ENCODE data around the gene NUP210.

NUP210 gene

GRCh38 chr3:13419505-13420044 is 547 bp downstream of the NUP210 start:
- TF ChIP-seq, protein P1, sequence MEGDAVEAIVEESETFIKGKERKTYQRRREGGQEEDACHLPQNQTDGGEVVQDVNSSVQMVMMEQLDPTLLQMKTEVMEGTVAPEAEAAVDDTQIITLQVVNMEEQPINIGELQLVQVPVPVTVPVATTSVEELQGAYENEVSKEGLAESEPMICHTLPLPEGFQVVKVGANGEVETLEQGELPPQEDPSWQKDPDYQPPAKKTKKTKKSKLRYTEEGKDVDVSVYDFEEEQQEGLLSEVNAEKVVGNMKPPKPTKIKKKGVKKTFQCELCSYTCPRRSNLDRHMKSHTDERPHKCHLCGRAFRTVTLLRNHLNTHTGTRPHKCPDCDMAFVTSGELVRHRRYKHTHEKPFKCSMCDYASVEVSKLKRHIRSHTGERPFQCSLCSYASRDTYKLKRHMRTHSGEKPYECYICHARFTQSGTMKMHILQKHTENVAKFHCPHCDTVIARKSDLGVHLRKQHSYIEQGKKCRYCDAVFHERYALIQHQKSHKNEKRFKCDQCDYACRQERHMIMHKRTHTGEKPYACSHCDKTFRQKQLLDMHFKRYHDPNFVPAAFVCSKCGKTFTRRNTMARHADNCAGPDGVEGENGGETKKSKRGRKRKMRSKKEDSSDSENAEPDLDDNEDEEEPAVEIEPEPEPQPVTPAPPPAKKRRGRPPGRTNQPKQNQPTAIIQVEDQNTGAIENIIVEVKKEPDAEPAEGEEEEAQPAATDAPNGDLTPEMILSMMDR (IDR thresholded peaks at IDR 0.05; ENCODE audit: low read depth, low read length): no peak
- no peak overlapping the region for H3K4me3 ChIP-seq (replicated peaks in 1 of 2; ENCODE audit: low read depth in 2 of 2, low read length in 2 of 2)
- DNase-seq (ENCODE audit: low read depth in 2 of 2): no peak

- DNase-seq (ENCODE audit: low read depth in 2 of 2): no peak
- no peak overlapping the region for H3K4me3 ChIP-seq (replicated peaks in 1 of 2; ENCODE audit: low read depth in 2 of 2, low read length in 2 of 2)
- TF ChIP-seq, protein P1 (IDR thresholded peaks at IDR 0.05; ENCODE audit: low read depth, low read length): no peak
These were observed 2.8 kb downstream of the NUP210 start for GRCh38 chr3:13417166-13417947.

GRCh38 chr3:13415997-13416793 is 3.9 kb downstream of the NUP210 start:
- DNase-seq (ENCODE audit: low read depth in 2 of 2): no peak
- no peak overlapping the region for H3K4me3 ChIP-seq (replicated peaks in 1 of 2; ENCODE audit: low read depth in 2 of 2, low read length in 2 of 2)

DNA sequence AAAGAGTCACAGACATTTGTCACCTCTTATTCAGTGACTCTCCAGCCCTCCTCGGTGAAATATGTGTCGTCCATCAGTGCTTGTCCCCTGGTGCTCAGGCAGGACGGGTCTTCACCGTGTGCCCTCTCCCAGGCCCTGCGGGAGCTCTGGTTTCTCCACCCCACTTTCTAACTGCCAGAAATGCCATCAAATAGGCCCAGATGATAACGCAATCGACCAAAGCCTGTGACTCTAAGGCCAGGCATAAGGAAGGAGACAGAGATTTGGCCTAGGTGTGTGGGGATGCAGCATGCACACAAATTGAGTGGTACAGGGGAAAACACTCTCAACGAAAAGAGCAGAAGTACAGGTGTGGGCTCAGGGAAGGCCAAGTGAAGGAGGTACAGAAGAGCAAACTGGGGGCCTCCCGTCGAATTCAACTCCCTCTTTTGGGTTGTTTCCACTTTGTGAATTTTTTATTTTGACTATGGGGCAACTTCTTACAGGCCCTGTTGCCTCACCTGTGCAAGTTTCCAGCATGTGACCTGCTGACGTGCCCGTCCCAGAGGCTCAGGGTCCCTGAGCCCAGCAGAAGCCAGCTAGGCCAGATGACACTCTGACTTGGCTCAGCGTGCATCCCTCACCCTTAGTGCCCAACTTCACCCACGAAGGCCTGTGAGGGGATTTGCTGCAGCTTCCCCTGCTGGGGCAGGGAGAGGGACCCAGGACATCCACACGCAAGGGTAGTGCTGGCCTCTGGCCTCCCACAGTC is 4.7 kb downstream of the NUP210 start:
- no peak overlapping the region for H3K4me3 ChIP-seq (replicated peaks in 1 of 2; ENCODE audit: low read depth in 2 of 2, low read length in 2 of 2)
- no peak for DNase-seq (ENCODE audit: low read depth in 2 of 2)
- TF ChIP-seq, protein P1 (IDR thresholded peaks at IDR 0.05; ENCODE audit: low read depth, low read length): no peak

More at GRCh38 chr3:13415997-13416793, 3.9 kb downstream of the NUP210 start:
- TF ChIP-seq, protein P1 (IDR thresholded peaks at IDR 0.05; ENCODE audit: low read depth, low read length): no peak

GRCh38 chr3:13414040-13414729 is 5.9 kb downstream of the NUP210 start:
- TF ChIP-seq, protein P1 (IDR thresholded peaks at IDR 0.05; ENCODE audit: low read depth, low read length): no peak
- no peak for DNase-seq (ENCODE audit: low read depth in 2 of 2)
- H3K4me3 ChIP-seq (replicated peaks in 1 of 2; ENCODE audit: low read depth in 2 of 2, low read length in 2 of 2): no peak overlapping the region

Measured in cardiac fibroblast (primary cell).